NCI-H82 treated with DMSO at 0.1 percent for 48 hours (cell line): ENCODE measurements around the gene SLC2A5.
"Not testable (repeated sequence)": the region's sequence is repeated elsewhere in the genome, so short reads cannot be mapped to it uniquely, and the experiment has no call there.

Experiments used
- DNase-seq: peaks from one replicate; lab custom pipeline; 2025; ENCODE audit not compliant: unreplicated experiment; lab: John Stamatoyannopoulos, UW

The SLC2A5 gene

GRCh38 chr1:9038881-9039760 lies 30.3 kb downstream of the SLC2A5 start:
- DNase-seq = no peak

GRCh38 chr1:9038338-9038650 lies 31.1 kb downstream of the SLC2A5 start:
- DNase-seq = no peak

- DNase-seq = no peak
Measured at GRCh38 chr1:9037476-9038337, 31.7 kb downstream of the SLC2A5 start.

- no peak for DNase-seq
Measured at GRCh38 chr1:9035226-9035625, 34.2 kb downstream of the SLC2A5 start.

GRCh38 chr1:9033363-9033762 lies 36.1 kb downstream of the SLC2A5 start:
- no peak for DNase-seq

- DNase-seq = no peak
Measured at GRCh38 chr1:9031484-9032259, 37.8 kb downstream of the SLC2A5 start.

GRCh38 chr1:9031077-9031476 lies 38.4 kb downstream of the SLC2A5 start:
- not testable (repeated sequence) for DNase-seq

- DNase-seq = no peak
Measured at GRCh38 chr1:9028921-9029705, 40.3 kb downstream of the SLC2A5 start.

GRCh38 chr1:9027307-9027706 lies 42.1 kb downstream of the SLC2A5 start:
- no peak for DNase-seq

GRCh38 chr1:9025449-9025848 lies 44.0 kb downstream of the SLC2A5 start:
- no peak for DNase-seq

GRCh38 chr1:9024837-9025236 lies 44.6 kb downstream of the SLC2A5 start:
- no peak for DNase-seq

- DNase-seq = no peak
Measured at GRCh38 chr1:9022773-9023172, 46.7 kb downstream of the SLC2A5 start.

GRCh38 chr1:9022026-9022738 lies 47.3 kb downstream of the SLC2A5 start:
- DNase-seq = not testable (repeated sequence)

- no peak for DNase-seq
Measured at GRCh38 chr1:9020305-9020704, 49.1 kb downstream of the SLC2A5 start.

- no peak for DNase-seq
Measured at GRCh38 chr1:9019896-9020295, 49.5 kb downstream of the SLC2A5 start.

- no peak for DNase-seq
Measured at GRCh38 chr1:9018333-9018732, 51.1 kb downstream of the SLC2A5 start.

GRCh38 chr1:9016455-9016854 lies 53.0 kb downstream of the SLC2A5 start:
- no peak for DNase-seq

- DNase-seq = no peak
Measured at GRCh38 chr1:9014475-9015375, 54.7 kb downstream of the SLC2A5 start.

- no peak for DNase-seq
Measured at GRCh38 chr1:9013819-9014218, 55.6 kb downstream of the SLC2A5 start.
